Keratinocyte (primary cell): Measurements from ENCODE around the gene DCP2. TPM values are rescaled to one million over a fixed set of nuclear protein-coding genes. Genes with fewer than 3 reads are reported as not detected.

Experiments used
- DNase-seq: peaks from one replicate; pipeline ENCODE4 v3.0.0-alpha.2; 2011; ENCODE audit warnings: low read depth, missing footprints, low spot score
- FAIRE-seq: peaks from 2 replicates; lab custom pipeline; 2011; peaks lifted over from hg19 to GRCh38; lab: Jason Lieb, UNC
- H2AFZ ChIP-seq: 2 replicates; pipeline ENCODE4 v1.6.0; 2012; ENCODE audit warnings: low read length, control low read depth, inconsistent platforms; ENCODE audit not compliant: control insufficient read depth
- H3K27ac ChIP-seq: 2 replicates; pipeline ENCODE4 v1.5.1; 2011; ENCODE audit warnings: low read length; ENCODE audit not compliant: control insufficient read depth, insufficient read depth
- H3K27me3 ChIP-seq: 3 replicates; pipeline ENCODE4 v1.6.0; 2011; ENCODE audit warnings: low read length; ENCODE audit not compliant: control insufficient read depth, insufficient read depth; ENCODE audit errors: extremely low read depth
- H3K36me3 ChIP-seq, 2 experiments: 2 replicates in 1 of 2; 3 replicates in 1 of 2; pipeline ENCODE4 v1.5.1; 2011; ENCODE audit warnings: low read length in 2 of 2, mild to moderate bottlenecking in 1 of 2; ENCODE audit not compliant: control insufficient read depth in 2 of 2, insufficient read depth in 2 of 2; ENCODE audit errors: extremely low read depth in 1 of 2
- H3K4me1 ChIP-seq: 3 replicates; pipeline ENCODE4 v1.5.1; 2011; ENCODE audit warnings: low read length; ENCODE audit not compliant: control insufficient read depth, insufficient read depth; ENCODE audit errors: extremely low read depth
- H3K4me2 ChIP-seq: 3 replicates; pipeline ENCODE4 v1.6.0; 2011; ENCODE audit warnings: low read depth, low read length; ENCODE audit not compliant: control insufficient read depth, insufficient read depth; ENCODE audit errors: extremely low read depth
- H3K4me3 ChIP-seq, 3 experiments: fragments of 200-600 bp in 1 of 3; sonication (generic) in 1 of 3; 2 replicates in 2 of 3; 3 replicates in 1 of 3; pipeline ENCODE4 v1.5.1; 2011 to 2016; ENCODE audit warnings: low read length in 3 of 3, mild to moderate bottlenecking in 3 of 3, control low read depth in 2 of 3, inconsistent platforms in 1 of 3, low read depth in 1 of 3, mixed read lengths in 1 of 3, mixed run types in 1 of 3, moderate library complexity in 1 of 3; ENCODE audit not compliant: control insufficient read depth in 2 of 3, insufficient read depth in 2 of 3; ENCODE audit errors: extremely low read depth in 1 of 3
- H3K79me2 ChIP-seq: 2 replicates; pipeline ENCODE4 v1.6.0; 2012; ENCODE audit warnings: low read length; ENCODE audit not compliant: control insufficient read depth, insufficient read depth
- H3K9ac ChIP-seq: 3 replicates; pipeline ENCODE4 v1.6.0; 2011; ENCODE audit warnings: low read length; ENCODE audit not compliant: control insufficient read depth, insufficient read depth; ENCODE audit errors: extremely low read depth
- H3K9me1 ChIP-seq: 3 replicates; pipeline ENCODE4 v1.6.0; 2011; ENCODE audit warnings: low read length; ENCODE audit not compliant: control insufficient read depth, insufficient read depth; ENCODE audit errors: extremely low read depth
- H3K9me3 ChIP-seq: 2 replicates; pipeline ENCODE4 v1.5.1; 2012; ENCODE audit warnings: low read depth, low read length; ENCODE audit not compliant: control insufficient read depth
- H4K20me1 ChIP-seq: 3 replicates; pipeline ENCODE4 v1.6.0; 2011; ENCODE audit warnings: low read length; ENCODE audit not compliant: control insufficient read depth, insufficient read depth; ENCODE audit errors: extremely low read depth
- EZH2 ChIP-seq: IDR thresholded peaks from one replicate; pipeline ENCODE4 v1.6.1; 2012; ENCODE audit warnings: inconsistent platforms, mild to moderate bottlenecking, low read length, moderate library complexity
- dilution Hi-C: fragments of 300-500 bp; cut with MboI; formaldehyde crosslinking; loops from one replicate; pipeline ENCODE4 v1.7.0; 2020; ENCODE audit warnings: low sequenced_read_pairs; ENCODE audit not compliant: extremely low pct_ligation_motif_present
- polyA plus RNA-seq, 5 experiments: library from polyadenylated mRNA; depleted of rRNA in 3 of 5; stranded (reverse) in 3 of 5; stranded (forward) in 1 of 5; unstranded in 1 of 5; fragments of >200 nt; gene quantifications; 1 replicate in 1 of 5; 2 replicates in 3 of 5; 3 replicates in 1 of 5; pipeline versions ENCODE4 v1.2.1 to v1.2.3, GENCODE V29; 2011 to 2012; ENCODE audit warnings: missing spikeins in 2 of 5, low read depth in 1 of 5, low replicate concordance in 1 of 5
- TF ChIP-seq, protein P1 (sequence below), 3 experiments: IDR thresholded peaks in 1 of 3; conservative IDR thresholded peaks in 1 of 3; optimal IDR thresholded peaks in 1 of 3; 2 replicates in 2 of 3; 3 replicates in 1 of 3; pipeline versions ENCODE3 to v1.5.1; 2011; ENCODE audit warnings: low read length in 3 of 3, mild to moderate bottlenecking in 3 of 3, moderate library complexity in 2 of 3, control low read depth in 1 of 3, inconsistent platforms in 1 of 3; ENCODE audit not compliant: insufficient read depth in 2 of 3; ENCODE audit errors: extremely low read depth in 1 of 3

DCP2 gene
- polyA plus RNA-seq, 1 donor (not counting 4 experiments of a cell fraction or from before 2014, with no cell fraction given) = 11.8 TPM

DNA sequence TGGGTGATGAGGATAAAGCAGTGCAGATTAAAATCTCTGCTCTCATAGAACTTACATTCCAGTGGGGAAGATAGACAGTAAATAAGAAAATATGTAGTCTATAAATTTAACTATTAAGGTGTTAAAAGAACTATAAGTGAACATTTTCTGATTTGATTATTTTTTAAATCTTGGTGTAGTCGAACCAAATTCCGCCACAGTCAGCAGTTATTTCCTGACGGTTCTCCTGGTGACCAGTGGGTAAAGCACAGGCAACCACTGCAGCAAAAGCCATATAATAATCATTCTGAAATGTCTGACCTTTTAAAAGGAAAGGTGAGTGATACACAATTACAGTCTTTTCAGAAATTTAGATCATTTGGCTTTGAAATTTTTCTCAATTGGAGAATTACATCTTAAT lies 27.2 kb downstream of the DCP2 start:
- FAIRE-seq = no peak
- Histone ChIP-seq H3K4me1 (peaks cover 23% of the 10 kb centered on the region), H3K4me3 (no peak overlapping the region), H3K27ac (no peak overlapping the region), H3K4me2 (no peak overlapping the region), H3K9me1 (no peaks in the 10 kb centered on the region), H3K27me3 (no peaks in the 10 kb centered on the region), H3K9me3 (no peaks in the 10 kb centered on the region), H3K9ac (no peak overlapping the region), H3K36me3 (peaks cover 7 to 16% of the 10 kb centered on the region in 2 experiments), H2AFZ (no peak overlapping the region), H4K20me1 (no peaks in the 10 kb centered on the region), H3K79me2 (peaks cover 8% of the 10 kb centered on the region)
- dilution Hi-C loops = no loop called here
- TF ChIP-seq, protein P1, sequence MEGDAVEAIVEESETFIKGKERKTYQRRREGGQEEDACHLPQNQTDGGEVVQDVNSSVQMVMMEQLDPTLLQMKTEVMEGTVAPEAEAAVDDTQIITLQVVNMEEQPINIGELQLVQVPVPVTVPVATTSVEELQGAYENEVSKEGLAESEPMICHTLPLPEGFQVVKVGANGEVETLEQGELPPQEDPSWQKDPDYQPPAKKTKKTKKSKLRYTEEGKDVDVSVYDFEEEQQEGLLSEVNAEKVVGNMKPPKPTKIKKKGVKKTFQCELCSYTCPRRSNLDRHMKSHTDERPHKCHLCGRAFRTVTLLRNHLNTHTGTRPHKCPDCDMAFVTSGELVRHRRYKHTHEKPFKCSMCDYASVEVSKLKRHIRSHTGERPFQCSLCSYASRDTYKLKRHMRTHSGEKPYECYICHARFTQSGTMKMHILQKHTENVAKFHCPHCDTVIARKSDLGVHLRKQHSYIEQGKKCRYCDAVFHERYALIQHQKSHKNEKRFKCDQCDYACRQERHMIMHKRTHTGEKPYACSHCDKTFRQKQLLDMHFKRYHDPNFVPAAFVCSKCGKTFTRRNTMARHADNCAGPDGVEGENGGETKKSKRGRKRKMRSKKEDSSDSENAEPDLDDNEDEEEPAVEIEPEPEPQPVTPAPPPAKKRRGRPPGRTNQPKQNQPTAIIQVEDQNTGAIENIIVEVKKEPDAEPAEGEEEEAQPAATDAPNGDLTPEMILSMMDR (optimal IDR thresholded peaks at IDR 0.05 in 1 of 3, IDR thresholded peaks at IDR 0.05 in 1 of 3, conservative IDR thresholded peaks at IDR 0.05 in 1 of 3; ENCODE audit: extremely low read depth in 1 of 3, insufficient read depth in 2 of 3, low read length in 3 of 3) = no peak
- TF ChIP-seq EZH2 = no peak
- DNase-seq = no peak

DNA sequence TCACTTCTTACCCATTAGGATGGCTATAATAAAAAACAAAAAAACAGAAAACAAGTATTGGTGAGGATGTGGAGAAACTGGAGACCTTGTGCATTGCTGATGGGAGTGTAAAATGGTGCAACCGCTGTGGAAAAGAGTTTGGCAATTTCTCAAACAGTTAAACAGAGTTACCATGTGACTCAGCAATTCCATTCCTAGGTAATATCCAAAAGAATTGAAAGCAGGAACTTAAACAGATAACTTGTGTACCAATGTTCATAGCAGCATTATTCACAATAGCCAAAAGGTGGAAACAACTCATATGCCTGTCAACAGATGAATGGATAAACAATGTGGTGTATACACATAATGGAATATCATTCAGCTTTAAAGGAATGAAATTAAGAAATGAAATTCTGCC lies 28.9 kb downstream of the DCP2 start:
- H3K4me3 ChIP-seq = no peak overlapping the region
- no peaks in the 10 kb centered on the region for H3K79me2 ChIP-seq
- H3K9me1 ChIP-seq = no peaks in the 10 kb centered on the region
- no peaks in the 10 kb centered on the region for H3K27me3 ChIP-seq
- no peak for DNase-seq
- H4K20me1 ChIP-seq = no peaks in the 10 kb centered on the region
- dilution Hi-C loops = no loop called here
- no peaks in the 10 kb centered on the region for H3K9me3 ChIP-seq
- peaks cover 15% of the 10 kb centered on the region for H3K4me1 ChIP-seq
- H2AFZ ChIP-seq = no peak overlapping the region
- peak; percentile 61 for FAIRE-seq
- no peak overlapping the region for H3K9ac ChIP-seq
- peaks cover 9 to 22% of the 10 kb centered on the region in 2 experiments for H3K36me3 ChIP-seq
- TF ChIP-seq EZH2 = no peak
- TF ChIP-seq, protein P1 (optimal IDR thresholded peaks at IDR 0.05 in 1 of 3, IDR thresholded peaks at IDR 0.05 in 1 of 3, conservative IDR thresholded peaks at IDR 0.05 in 1 of 3; ENCODE audit: extremely low read depth in 1 of 3, insufficient read depth in 2 of 3, low read length in 3 of 3) = no peak
- H3K27ac ChIP-seq = no peak overlapping the region
- H3K4me2 ChIP-seq = no peak overlapping the region
